NCI-H1092 (cell line): ENCODE data around the gene NGEF.

ENCODE experiments used
- DNase-seq: peaks from one replicate; lab custom pipeline; 2025; lab: John Stamatoyannopoulos, UW

NGEF gene

DNA sequence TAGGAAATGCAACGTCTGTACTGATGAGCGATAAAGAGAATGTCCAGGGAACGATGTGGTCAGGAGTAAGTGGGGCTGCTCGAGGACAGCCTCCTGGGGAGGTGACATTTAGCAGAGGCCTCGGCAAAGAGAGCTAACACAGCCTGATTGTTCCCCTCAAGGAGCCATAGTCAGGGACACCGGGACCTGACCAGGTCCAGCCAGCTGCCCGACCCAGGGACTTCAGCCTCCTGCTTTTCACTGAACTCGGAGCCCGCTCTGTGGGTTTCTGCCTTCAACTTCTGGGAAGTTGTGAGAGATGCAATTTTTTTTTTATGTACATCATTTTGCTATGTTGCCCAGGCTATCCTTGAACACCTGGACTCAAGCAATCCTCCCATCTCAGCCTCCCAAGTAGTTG lies 29.5 kb upstream of the NGEF start:
- DNase-seq: no peak

DNA sequence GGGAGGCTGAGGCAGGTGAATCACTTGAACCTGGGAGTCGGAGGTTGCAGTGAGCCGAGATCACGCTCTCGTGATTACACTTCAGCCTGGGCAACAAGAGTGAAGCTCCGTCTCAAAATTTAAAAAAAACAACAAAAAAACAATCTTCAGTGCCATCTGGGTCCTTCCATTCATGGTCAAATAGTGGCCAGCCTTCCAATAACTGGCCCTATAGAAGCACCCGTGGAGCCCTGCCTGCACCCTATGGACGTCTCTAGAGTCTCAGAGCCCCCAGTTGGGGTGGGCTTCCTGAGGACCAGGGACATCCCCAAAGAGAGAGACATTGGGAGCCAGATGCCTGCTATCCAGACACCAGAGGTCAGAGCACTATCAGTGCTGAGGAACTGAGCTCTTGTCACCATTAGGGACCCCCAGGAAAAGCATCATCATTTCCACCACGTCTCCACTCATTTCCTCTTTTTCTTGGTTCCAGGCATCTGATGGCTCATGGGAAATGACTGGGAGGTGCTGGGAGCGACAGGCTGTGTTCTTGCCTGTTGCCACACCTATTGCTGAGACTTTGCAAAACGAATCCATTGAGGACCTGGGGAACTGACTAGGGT lies 28.8 kb upstream of the NGEF start:
- no peak for DNase-seq

DNA sequence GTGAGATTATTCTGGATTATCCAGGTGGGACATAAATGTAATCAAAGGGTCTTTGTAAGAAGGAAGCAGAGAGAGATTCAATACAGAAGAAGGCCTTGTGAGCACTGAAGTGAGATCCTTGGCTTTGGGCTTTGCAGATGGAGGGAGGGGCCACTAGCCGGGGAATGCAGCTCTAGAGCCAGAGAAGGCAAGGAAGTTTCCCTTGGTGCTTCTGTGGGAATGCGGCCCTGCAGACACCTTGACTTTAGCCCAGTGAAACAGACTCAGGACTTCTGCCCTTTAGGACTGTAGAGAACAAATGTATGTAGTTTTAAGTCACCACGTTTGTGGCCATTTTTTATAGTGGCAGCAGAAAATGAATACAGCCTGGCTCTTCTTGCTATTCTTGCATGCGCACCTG lies 27.5 kb upstream of the NGEF start:
- DNase-seq: no peak

DNA sequence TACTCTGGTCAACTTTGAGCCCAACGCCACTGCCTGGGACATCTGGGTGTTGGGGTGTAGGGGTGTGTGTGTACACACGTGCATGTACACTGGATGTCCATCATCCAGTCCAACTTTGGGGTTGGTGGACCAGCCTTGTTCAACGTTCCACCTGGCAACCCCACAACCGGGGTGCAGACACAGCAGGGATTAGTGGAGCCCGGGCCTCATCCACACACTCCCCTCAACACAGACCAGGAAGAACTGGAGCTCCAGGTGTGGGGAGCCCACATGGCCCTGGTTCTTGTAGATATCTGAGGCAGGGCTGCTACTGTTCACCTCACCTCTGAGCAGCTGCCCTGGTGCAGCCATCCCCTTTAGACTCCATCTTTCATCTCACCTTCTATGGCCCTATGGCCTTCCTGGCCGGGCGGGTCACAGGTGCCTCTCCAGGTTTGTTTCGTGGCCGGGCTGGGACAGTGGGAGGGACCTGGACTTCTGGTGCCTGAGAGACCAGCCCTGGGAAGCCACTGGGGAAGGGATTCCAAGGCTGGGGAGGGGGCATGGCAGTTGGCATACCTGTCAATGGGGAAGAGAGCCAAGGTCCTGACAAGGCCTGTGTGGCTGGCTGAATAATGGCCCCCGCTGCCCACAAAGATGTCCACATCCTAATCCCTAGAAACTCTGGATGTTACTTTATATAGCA lies 26.9 kb upstream of the NGEF start:
- DNase-seq: no peak

DNA sequence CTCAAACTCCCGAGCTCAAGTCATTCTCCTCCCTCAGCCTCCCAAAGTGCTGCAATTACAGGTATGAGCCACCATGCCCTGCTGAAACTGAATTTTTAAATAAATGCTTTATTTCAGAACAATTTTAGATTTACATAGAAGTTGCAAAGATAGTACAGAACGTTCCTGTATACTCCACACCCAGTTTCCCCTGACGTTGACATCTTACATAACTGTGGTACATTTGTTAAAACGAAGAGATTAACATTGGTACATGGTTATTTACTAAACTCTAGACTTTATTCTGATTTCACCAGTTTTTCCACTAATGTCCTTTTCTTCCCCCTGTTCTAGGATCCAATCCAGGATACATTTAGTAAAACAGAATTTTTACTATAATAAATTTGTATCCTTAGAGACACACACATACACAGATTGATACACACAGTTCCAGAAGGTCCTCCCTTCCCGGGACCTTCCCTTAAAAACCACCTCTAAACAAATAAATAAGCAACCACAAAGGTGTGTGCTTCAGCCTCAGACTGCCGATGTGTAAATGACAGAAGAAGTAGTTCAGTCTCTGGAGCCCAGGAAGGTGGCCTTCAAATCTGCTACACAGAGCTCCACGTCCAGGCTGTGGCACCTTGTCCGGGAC lies 26.3 kb upstream of the NGEF start:
- DNase-seq: no peak

DNA sequence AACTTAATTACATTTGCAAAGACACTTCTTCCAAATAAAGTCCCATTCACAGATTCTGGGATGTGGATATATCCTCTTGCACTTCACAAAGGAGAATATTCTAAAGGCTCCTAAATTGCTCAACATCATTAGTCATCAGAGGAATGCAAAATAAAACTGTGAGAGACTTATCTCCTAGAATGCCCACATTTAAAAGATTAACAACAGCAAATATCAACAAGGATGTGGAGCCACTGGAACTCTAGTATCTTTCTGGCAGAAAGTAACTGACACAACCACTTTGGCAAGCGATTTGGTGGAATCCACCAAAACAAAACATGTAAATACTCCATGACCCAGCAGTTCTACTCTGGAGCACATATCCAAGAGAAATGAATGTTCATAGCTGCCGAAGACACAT lies 24.0 kb upstream of the NGEF start:
- no peak for DNase-seq

DNA sequence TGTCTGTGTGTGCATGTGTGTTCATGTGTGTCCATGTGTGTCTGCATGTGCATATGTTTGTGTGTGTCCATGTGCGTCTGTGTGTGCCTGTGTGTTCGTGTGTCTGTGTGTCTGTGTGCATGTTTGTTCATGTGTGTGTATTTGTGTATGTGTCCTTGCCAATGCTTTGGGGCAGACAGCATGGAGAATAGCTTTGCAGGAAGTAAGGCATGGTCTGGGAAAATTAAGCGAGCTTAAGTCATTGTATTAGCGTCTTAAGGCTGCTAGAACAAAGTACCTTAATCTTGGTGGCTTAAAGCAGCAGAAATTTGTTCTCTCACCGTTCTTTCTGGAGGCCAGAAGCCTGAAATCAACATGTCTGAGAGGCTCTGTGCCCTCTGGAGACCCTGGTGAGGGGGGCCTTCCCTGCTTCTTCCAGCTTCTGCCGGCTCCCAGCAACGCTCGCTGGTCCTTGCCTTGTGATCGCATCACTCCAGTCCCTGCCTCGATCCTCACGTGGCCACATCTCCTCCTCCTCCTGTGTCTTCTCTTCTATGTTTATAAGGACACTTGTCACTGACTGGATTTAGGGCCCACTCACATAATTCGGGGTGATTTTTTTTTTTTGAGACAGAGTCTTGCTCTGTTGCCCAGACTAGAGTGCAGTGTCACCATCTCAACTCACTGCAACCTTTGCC lies 23.2 kb upstream of the NGEF start:
- DNase-seq: no peak

DNA sequence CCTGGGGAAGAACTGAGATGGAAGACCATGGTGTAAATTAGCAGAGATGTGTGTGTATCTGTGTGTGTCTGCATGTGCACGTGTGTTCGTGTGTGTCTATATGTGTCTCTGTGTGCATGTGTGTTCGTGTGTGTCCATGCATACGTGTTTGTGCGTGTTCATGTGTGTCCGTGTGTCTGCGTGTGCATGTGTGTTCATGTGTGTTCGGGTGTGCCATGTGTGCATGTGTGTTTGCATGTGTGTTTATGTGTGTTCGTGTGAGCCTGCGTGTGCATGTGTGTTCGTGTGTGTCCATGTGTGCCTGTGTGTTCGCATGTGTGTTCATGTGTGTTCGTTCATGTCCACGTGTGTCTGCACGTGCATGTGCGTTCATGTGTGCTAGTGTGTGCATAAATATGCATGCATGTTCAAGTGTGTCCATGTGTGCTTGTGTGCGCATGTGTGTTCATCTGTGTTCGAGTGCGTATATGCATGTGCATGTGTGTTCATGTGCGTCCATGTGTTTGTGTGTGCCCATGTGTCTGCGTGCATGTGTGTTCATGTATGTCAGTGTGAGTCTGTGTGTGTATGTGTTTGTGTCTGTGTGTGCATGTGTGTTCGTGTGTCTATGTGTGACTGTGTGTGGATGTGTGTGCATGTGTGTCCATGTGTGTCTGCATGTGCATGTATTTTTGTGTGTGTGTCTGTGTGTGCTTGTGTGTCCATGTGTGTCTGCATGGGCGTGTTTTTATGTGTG lies 22.5 kb upstream of the NGEF start:
- no peak for DNase-seq

DNA sequence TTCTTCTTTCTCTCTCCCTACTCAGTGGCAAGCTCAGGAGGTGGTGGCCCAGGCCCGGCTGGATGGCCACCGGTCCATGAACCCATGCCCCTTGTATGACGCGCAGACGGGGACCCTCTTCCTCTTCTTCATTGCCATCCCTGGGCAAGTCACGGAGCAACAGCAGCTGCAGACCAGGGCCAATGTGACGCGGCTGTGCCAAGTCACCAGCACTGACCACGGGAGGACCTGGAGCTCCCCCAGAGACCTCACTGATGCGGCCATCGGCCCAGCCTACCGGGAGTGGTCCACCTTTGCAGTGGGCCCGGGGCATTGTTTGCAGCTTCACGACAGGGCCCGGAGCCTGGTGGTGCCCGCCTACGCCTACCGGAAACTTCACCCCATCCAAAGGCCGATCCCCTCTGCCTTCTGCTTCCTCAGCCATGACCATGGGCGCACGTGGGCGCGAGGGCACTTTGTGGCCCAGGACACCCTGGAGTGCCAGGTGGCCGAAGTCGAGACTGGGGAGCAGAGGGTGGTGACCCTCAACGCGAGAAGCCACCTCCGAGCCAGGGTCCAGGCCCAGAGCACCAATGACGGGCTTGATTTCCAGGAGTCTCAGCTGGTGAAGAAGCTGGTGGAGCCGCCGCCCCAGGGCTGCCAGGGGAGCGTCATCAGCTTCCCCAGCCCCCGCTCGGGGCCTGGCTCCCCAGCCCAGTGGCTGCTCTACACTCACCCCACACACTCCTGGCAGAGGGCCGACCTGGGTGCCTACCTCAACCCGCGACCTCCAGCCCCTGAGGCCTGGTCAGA lies 21.2 kb upstream of the NGEF start:
- no peak for DNase-seq

DNA sequence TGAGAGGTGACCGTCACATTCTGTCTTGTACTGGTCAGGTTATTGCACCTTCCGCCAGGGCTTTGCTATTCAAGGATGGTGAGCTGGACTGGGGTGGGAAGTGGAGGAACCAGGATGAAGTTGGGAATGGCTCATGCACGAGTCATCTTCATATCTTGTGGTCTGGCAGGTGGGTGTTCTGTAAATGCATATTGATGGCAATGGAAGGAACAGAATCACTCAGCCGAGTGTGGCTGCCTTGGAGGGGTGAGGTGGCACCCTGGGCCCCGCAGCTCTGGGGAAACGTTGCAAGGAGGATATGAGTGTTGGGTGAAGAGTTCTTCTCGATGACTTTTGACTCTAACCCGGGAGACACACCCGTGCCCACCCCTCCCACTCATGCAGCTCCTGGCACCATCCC lies 20.6 kb upstream of the NGEF start:
- no peak for DNase-seq

DNA sequence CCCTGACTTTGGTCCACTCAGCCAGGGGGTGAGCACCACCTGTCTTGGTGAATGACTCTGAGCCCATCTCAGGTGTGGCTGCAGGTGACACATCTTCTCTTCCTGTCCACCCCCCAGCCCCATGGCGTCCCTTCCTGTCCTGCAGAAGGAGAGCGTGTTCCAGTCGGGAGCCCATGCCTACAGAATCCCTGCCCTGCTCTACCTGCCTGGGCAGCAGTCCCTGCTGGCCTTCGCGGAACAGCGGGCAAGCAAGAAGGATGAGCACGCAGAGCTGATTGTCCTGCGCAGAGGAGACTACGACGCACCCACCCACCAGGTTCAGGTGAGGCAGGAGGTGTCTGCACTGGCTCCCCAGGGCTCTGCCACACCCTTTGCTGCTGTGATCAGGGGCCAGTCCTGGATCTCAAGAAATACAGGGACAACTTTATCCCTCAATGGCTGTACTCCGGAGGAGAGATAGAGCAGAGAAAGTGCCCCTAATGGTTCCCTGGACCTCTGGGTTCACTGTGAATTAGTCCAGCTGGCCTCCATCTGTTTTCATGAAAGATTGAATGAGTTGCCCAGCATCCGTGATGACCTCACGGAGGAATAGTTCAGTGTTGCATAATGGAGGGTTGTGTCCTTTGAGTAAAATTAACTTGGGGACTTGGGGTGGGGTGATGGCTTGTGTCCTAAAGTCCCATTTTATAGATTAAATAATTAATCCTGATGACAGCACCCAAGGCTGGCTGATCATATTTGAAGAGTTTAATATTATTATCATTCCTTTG lies 19.7 kb upstream of the NGEF start, which contains the start of gene NEU2:
Gene NEU2, plus strand, starts transcription at position 122 of the 770 bp plus-strand sequence. Its CDS starts 0 bp downstream, at position 122.
- DNase-seq: no peak

DNA sequence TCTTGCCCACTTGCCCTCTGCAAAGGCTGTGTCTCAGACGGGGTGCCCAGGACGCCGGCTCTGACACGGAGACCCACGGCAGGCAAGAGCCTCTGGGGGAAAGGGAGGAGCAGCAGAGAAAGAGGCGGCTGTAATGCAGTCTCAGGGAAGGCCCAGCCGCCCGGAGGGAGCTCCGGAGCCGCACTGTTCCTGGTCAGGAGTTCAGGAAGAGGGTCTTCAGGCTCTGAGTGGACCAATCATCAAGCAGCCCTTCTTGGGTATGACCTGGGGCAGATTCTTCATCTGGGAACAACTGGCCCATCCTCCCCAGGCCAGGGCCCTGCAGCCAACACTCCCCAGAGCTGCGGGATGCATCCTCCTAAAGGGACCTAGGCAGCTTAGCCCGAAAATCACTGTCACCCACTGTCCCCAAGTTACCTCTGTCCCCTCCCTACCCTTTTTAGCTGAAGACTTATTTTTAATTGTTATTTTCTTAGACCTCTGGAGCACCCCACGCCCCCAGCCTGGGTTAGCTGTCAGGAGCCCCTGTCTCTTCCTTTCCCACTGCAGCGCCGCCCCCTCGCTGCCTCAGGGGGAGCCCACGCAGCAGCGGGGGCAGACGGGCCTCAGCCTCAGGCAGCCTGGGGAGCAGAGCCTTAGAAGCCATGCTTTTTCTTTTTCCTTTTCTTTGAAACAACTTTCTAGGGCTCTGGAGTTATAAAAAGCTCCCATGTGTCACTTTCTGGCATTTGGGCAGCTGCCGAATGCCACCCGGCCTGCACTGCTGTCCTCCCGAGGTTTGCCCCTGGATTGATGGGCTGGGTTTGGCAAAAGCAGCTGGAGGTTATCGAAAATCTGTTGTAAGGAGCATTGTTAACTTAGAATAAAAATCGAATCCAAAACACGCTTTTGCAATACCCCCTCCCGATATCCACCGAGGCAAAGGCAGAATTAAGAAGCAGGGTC lies 18.8 kb upstream of the NGEF start:
- no peak for DNase-seq

DNA sequence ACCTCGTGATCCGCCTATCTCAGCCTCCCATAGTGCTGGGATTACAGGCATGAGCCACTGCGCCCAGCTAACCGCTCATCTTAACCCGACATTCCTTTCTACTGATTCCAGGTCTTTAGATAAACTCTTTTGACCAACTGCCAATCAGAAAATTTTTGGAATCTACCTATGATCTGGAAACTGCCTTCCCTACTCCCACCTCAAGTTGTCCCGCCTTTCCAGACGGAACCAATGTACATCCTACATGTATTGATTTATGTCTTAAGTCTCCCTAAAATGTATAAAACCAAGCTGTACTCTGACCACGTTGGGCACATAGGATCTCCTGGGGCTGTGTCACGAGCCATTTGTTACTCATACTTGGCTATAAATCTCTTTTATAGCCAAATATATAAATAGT lies 16.3 kb upstream of the NGEF start:
- DNase-seq: no peak

DNA sequence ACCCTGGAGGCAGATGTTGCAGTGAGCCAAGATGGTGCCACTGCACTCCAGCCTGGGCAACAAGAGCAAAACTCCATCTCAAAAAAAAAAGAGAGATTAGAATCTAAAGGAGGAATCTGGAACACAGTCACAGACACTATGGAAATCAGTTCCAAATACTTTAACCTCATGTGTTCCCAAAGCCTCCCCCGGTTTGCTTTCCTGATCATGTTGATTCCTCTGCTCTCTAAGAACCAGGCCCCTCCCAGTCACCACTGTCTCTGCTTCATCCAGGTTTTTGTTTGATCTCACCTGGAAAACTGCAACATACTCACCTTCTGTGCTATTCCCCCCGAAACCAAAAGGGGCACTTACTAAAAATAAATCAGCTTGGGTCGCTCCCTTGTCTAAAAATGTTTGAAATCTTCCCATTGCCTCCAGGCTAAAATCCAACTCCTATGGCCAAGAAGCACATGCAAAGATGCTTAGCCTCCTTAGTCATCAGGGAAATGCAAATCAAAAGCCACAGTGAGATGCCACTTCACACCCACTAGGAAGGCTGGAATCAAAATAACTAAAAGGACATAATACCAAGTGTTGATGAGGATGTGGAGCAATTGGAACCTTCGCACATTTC lies 13.2 kb upstream of the NGEF start:
- DNase-seq: no peak

DNA sequence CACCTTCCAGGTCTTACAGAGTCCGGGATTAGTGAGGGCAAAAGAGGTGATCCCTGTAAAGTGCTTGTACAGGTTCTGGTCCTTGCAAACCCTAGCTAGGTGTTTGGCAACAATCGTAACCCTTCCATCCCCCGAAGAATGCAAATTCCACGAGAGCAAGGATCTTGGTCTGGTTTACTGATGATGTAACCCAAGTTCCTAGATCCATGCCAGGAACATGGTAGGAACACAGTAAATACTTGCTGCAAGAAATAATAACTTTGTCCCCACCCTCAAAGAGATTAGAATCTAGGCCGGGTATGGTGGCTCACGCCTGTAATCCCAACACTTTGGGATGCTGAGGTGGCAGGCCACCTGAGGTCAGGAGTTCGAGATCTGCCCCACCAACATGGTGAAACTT lies 12.7 kb upstream of the NGEF start:
- no peak for DNase-seq

DNA sequence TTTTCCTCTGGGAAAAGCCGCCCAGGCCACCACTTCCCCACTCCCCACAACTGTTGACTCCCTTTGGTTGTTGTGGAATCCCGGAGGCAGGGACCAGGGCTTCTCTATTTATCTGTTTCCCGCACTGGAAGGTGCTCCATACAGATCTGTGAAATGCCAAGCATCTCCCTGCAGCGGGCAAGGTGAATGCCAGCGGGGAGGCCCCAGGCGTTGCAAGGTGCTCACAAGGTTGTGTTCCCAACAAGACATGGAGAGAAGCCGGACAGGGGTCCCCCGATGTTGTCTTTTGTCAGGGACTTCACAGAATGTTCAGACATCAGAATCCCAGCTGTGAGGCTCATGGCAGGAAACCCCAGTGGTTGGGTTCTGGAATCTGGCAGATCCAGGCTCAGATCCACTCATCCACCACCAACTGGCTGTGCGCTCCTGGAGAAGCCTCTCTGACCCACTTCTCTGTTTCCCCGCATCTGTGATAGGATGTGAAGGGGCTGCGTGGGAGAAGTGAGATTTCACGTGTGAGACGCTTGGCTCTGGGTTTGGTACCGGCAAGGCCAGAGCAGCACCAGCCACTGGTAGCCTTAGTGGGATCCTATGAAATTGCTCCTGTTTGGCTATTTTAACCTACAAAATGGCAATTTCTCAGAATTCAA lies 10.8 kb upstream of the NGEF start:
- DNase-seq: no peak

DNA sequence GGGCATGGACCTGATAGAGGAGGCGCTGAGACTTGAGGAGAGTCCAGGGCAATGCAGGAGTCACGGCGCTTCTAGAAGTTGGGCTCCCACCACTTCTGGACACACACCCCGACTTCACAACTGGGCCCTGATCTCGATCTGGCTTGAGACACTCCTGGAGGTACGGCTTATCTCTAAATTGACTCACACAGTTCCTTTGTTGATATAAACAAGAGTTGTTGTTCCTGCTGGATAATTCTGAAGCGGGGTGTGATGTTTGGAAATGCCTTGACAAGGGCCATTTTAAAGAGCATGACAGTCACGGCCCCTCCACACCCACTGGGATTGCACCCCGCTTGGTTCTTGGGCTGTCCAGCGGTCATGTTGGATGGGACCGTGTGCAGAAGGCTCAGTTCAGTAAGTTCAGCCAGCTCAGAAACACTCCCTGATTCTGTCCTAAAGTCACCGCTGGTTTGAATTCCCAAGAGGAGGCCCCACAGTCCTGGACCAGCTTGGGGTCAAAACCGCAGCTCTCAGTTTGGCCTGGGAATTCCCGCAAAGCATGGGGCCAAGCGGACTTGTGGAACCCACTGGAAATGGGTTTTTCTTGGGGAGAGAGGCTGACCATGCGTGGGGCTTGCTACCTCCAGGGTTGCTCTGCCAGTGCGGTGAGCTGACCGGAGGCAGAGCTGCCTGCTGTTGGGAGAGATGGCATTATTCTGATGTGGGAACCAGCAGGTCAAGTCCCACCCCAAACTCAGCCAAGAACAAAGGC lies 10.1 kb upstream of the NGEF start:
- no peak for DNase-seq

DNA sequence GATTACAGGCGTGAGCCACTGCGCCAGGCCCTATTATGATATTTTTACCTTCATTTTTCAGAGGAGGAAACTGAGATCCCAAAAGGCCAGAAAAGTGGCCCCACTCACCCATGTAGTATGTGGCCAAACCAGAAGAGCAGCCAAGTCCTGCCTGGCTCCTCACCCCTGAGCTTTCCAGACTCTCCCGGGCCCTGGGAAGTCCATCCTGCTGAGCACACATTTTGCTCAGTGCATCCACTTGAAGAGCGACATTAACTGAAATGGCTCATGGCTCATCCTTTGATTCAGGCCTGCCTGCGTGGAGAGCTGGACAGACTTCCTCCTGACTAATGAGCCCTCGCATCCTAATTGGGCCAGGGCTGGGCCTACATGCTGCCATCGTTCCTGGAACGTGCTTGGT lies 9.5 kb upstream of the NGEF start:
- no peak for DNase-seq
